ENCODE data around the gene CEACAM21.

The CEACAM21 gene

DNA sequence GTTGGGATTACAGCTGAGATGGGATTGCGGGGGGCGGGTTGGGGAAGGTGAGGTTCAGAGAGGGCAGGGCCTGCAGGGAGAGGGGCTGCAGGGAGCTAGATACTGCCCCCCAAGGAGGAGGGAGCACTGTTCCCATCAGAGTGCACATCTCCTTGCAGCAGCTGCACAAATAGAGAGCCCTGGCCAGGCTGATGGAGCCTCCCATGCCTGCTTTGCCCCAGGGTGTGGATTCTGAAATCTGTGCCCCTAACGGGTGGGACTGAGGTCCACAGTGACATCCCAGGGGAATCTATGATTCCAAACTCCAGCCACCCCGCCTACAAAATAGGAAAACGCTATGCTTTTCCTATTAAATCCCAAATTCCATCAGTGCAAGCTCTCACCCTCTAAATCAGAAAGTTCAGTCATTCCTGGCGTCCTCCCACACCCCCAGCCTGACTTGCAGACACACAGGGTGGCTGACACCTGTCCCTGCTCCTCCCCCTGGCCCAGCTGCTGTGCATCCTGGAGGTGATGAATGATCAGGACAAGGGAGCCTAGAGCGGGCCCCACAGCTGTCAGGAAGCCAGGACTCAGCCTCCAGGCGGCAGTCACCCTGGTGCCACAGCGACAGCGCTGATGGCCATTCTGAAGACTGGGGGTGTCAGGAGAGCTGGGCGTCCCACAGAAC, 6.3 kb upstream of the CEACAM21 start:
- Histone ChIP-seq H3K79me2 (ENCODE audit: insufficient read depth, low read depth) (no peaks in the 10 kb centered on the region), H3K4me3 (IDR thresholded peaks at IDR 0.05; ENCODE audit: insufficient read depth, low read depth, low read length) (no peak overlapping the region), H3K27me3 (ENCODE audit: insufficient read depth, low read depth) (no peaks in the 10 kb centered on the region), H2AFZ (ENCODE audit: low read depth) (no peak overlapping the region), H3K4me2 (peak overlapping the region; percentile 51), H3K27ac (no peak overlapping the region), H4K20me1 (ENCODE audit: insufficient read depth) (no peaks in the 10 kb centered on the region), H3K36me3 (ENCODE audit: insufficient read depth) (no peaks in the 10 kb centered on the region), H3K9ac (no peak overlapping the region), H3K4me1 (ENCODE audit: low read depth, poor library complexity, severe bottlenecking) (peaks cover 29% of the 10 kb centered on the region)
- TF ChIP-seq, protein P1, sequence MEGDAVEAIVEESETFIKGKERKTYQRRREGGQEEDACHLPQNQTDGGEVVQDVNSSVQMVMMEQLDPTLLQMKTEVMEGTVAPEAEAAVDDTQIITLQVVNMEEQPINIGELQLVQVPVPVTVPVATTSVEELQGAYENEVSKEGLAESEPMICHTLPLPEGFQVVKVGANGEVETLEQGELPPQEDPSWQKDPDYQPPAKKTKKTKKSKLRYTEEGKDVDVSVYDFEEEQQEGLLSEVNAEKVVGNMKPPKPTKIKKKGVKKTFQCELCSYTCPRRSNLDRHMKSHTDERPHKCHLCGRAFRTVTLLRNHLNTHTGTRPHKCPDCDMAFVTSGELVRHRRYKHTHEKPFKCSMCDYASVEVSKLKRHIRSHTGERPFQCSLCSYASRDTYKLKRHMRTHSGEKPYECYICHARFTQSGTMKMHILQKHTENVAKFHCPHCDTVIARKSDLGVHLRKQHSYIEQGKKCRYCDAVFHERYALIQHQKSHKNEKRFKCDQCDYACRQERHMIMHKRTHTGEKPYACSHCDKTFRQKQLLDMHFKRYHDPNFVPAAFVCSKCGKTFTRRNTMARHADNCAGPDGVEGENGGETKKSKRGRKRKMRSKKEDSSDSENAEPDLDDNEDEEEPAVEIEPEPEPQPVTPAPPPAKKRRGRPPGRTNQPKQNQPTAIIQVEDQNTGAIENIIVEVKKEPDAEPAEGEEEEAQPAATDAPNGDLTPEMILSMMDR (conservative IDR thresholded peaks at IDR 0.05; ENCODE audit: low read depth, low read length), result no peak

DNA sequence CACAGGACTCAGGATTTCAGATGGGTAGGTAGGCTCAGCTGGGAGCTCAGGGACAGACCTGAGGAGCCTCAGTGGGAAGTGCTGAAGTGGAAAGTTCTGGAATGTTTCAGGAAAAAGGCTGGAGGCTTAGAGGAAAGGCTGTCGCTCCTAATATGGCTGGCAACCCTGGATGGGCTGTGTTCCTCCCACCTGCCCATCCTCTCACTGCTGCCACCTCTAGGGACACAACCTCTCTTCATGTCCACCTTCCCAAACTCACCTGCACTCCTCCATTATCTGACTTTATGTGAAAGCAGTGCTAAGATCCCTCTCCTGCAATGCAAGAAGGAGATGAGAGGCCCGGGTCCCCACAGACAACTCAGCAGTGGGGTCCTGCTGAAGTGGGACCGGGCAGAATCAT, 5.8 kb upstream of the CEACAM21 start:
- H3K4me3 ChIP-seq (IDR thresholded peaks at IDR 0.05; ENCODE audit: insufficient read depth, low read depth, low read length), result no peak overlapping the region
- H3K36me3 ChIP-seq (ENCODE audit: insufficient read depth), result no peaks in the 10 kb centered on the region
- no peak overlapping the region for H3K27ac ChIP-seq
- peaks cover 29% of the 10 kb centered on the region for H3K4me1 ChIP-seq (ENCODE audit: low read depth, poor library complexity, severe bottlenecking)
- TF ChIP-seq, protein P1 (conservative IDR thresholded peaks at IDR 0.05; ENCODE audit: low read depth, low read length), result no peak
- H3K27me3 ChIP-seq (ENCODE audit: insufficient read depth, low read depth), result no peaks in the 10 kb centered on the region
- H3K9ac ChIP-seq, result no peak overlapping the region
- H3K4me2 ChIP-seq, result peak overlapping the region; percentile 51
- no peaks in the 10 kb centered on the region for H3K79me2 ChIP-seq (ENCODE audit: insufficient read depth, low read depth)
- peak overlapping the region; percentile 46; the same call in 1 of the 2 replicates for H2AFZ ChIP-seq (ENCODE audit: low read depth)
- H4K20me1 ChIP-seq (ENCODE audit: insufficient read depth), result no peaks in the 10 kb centered on the region

DNA sequence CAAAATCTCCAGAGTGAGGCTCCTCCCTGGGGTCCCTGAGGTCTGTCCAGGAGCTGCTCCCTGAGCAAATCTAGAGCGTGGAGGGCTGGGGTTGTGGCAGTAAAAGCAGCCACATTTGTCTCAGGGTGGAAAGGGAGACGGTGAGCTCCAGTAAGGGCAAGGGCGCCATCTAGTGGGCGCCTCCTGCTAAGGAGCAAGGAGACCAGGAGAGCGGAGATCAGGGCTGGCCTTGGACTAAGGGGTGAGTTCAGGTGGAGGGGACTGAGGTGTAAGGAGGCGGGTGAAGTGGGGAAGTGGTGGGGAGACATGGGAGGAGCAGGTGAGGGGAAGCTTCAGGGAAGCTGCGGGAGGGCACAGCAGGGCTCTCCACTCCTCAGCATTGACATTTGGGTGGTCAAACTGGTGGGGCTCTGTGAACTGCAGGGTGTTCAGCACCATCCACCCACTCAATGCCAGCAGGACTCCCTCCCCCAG, 5.3 kb upstream of the CEACAM21 start:
- peak overlapping the region; percentile 51 for H3K4me2 ChIP-seq
- H3K27ac ChIP-seq, result no peak overlapping the region
- H3K36me3 ChIP-seq (ENCODE audit: insufficient read depth), result no peaks in the 10 kb centered on the region
- no peak overlapping the region for H3K4me3 ChIP-seq (IDR thresholded peaks at IDR 0.05; ENCODE audit: insufficient read depth, low read depth, low read length)
- H3K27me3 ChIP-seq (ENCODE audit: insufficient read depth, low read depth), result no peaks in the 10 kb centered on the region
- no peak overlapping the region for H3K9ac ChIP-seq
- H2AFZ ChIP-seq (ENCODE audit: low read depth), result peak overlapping the region; percentile 46; the same call in 1 of the 2 replicates
- TF ChIP-seq, protein P1 (conservative IDR thresholded peaks at IDR 0.05; ENCODE audit: low read depth, low read length), result peak; percentile 98
- H4K20me1 ChIP-seq (ENCODE audit: insufficient read depth), result no peaks in the 10 kb centered on the region
- no peaks in the 10 kb centered on the region for H3K79me2 ChIP-seq (ENCODE audit: insufficient read depth, low read depth)
- H3K4me1 ChIP-seq (ENCODE audit: low read depth, poor library complexity, severe bottlenecking), result peaks cover 29% of the 10 kb centered on the region

DNA sequence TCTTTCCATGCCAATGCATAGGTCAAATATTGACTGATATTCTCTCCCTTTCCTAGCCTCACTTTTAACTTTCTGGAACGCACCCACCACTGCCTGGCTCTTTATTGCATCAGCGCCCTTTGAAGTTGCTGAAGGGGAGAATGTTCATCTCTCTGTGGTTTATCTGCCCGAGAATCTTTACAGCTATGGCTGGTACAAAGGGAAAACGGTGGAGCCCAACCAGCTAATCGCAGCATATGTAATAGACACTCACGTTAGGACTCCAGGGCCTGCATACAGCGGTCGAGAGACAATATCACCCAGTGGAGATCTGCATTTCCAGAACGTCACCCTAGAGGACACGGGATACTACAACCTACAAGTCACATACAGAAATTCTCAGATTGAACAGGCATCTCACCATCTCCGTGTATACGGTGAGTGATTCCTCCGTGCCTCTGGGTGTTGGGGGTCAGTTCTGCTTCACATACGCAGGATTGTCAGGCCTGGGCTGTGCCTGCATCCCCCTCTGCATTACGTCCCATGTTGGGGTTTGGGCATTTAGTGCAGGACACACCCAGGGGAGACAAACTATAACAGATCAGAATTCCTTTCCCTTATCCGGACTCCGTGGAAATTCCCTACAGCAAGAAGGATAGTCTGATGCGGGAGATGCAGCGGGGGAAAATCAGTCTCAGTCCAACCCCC, 1.3 kb downstream of the CEACAM21 start:
- no peaks in the 10 kb centered on the region for H3K4me1 ChIP-seq (ENCODE audit: low read depth, poor library complexity, severe bottlenecking)
- no peak overlapping the region for H3K4me2 ChIP-seq
- no peaks in the 10 kb centered on the region for H4K20me1 ChIP-seq (ENCODE audit: insufficient read depth)
- H3K27ac ChIP-seq, result no peak overlapping the region
- H3K79me2 ChIP-seq (ENCODE audit: insufficient read depth, low read depth), result no peaks in the 10 kb centered on the region
- H2AFZ ChIP-seq (ENCODE audit: low read depth), result no peak overlapping the region
- H3K9ac ChIP-seq, result no peak overlapping the region
- H3K36me3 ChIP-seq (ENCODE audit: insufficient read depth), result no peaks in the 10 kb centered on the region
- TF ChIP-seq, protein P1 (conservative IDR thresholded peaks at IDR 0.05; ENCODE audit: low read depth, low read length), result no peak
- no peak overlapping the region for H3K4me3 ChIP-seq (IDR thresholded peaks at IDR 0.05; ENCODE audit: insufficient read depth, low read depth, low read length)
- H3K27me3 ChIP-seq (ENCODE audit: insufficient read depth, low read depth), result no peaks in the 10 kb centered on the region
